Ovary (tissue), 9 donors: ENCODE data around the gene COX11. TPM values are rescaled to one million over a fixed set of nuclear protein-coding genes. Genes with fewer than 3 reads are reported as not detected.

Experiments
- polyA plus RNA-seq, 2 donors: library from polyadenylated mRNA; stranded (reverse); fragments of 200-250 nt in 1 of 2; fragments of 350-450 nt in 1 of 2; fragmentation: Illumina TruSeq in 1 of 2; extraction: RNeasy Lipid Tissue Mini Kit (QIAGEN cat#74804) in 1 of 2; gene quantifications; one replicate each; pipeline ENCODE4 v1.2.3, GENCODE V29; 2013 to 2014
- small RNA-seq: library from RNA; depleted of rRNA; stranded (forward); fragments of <200 nt; gene quantifications from one replicate; pipeline ENCODE3, GENCODE V24; 2016
- total RNA-seq, 7 donors: library from RNA; depleted of rRNA in 2 of 7; stranded (reverse); fragments of >200 nt in 2 of 7; fragmentation: NEBNext Ultra II Directional in 3 of 7; extraction: Animal tissue kit (Norgen Biotek cat#: 25700) in 3 of 7; gene quantifications; one replicate each; pipeline versions ENCODE4 v1.1.0 to v1.2.4, GENCODE V29; 2016 to 2023
- donor health status: DM: no; HTN: no; CAD: no; lungs with moderate emphysema.
- donor health status: DM: no; HTN: no; CAD: no.
- donor health status: Bipolar disorder and iron deficiency.
- donor health status: DM: yes; HTN: yes; CAD: no.
- donor health status: DM: no; HTN: no; CAD: no.
- donor health status: DM: yes; HTN: yes; CAD: no.

COX11 gene
- total and polyA plus RNA-seq, 9 donors: 35.1 to 74.0 (median 51.9) TPM

Small RNA genes lying within 50 kb of the gene (small RNA-seq; reads per million reads assigned to genes)
- gene AC007485.1: not detected

Other genes starting within 250 kb of the COX11 start
- gene TOM1L1, start 67.8 kb downstream of the COX11 start, total RNA-seq: 10 to 100 TPM in 3 of 7 donors, 1 to 10 TPM in 4; 7.4 to 33.0 (median 8.9) TPM
- 10 to 100 TPM in 1 of 2 donors, 1 to 10 TPM in 1; 5.8 to 12.9 TPM for gene TOM1L1, start 67.8 kb downstream of the COX11 start, polyA plus RNA-seq
- gene STXBP4, start 111 bp upstream of the COX11 start, total RNA-seq: 10 to 100 TPM; 13.8 to 63.1 (median 20.6) TPM
- 1 to 10 TPM; 2.4 to 6.1 TPM for gene STXBP4, start 111 bp upstream of the COX11 start, polyA plus RNA-seq